ENCODE results near the gene UNC79.

GRCh38 chr14:93712838-93713724 is 282.3 kb downstream of the UNC79 start:
- TF ChIP-seq CTCF (IDR thresholded peaks at IDR 0.05) (no peak), POLR2AphosphoS5 (IDR thresholded peaks at IDR 0.05) (no peak), EP300 (IDR thresholded peaks at IDR 0.05; ENCODE audit: low read depth) (no peak)

All from transverse colon (tissue), 4 donors.